ENCODE data around the gene DNASE1L1.

The DNASE1L1 gene

DNA sequence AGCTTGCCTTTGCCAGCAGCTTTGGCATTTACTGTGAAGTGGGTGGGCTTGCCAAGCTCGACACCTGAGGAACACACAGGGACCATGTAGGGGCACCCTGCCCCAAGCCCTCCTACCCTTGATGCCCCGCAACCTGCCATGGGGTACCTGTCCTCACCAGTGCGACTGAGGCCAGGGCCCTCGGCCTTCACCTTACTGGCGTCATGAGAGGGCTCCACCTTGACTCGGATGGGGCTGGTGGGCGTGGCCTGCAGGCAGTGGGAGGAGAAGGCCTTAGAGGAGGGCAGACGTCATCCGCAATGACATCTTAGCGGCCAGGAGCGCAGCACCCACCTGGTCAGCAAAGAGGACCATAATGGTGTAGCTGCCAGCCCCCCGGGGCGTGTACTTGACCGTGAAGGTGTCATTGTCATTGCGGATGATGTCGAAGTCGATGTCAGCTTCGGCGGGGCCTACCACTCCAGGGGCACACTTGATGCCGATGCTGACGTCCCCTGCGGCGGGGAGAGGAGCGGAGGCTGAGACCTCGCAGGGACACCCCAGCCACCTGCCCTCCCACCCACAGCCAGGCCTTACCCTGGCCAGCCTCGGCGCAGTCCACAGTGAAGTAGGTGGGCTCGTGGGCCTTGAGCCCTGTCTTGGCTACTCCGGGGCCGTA, 46.8 kb downstream of the DNASE1L1 start:
- peak overlapping the region; percentile 50 to 98 for H3K27ac ChIP-seq
- H3K36me3 ChIP-seq = peaks cover 93 to 98% (median 93%) of the 10 kb centered on the region in 3 donors
- H3K4me3 ChIP-seq = no peak overlapping the region
- H3K27me3 ChIP-seq = no peaks in the 10 kb centered on the region
- intact Hi-C loops (cut with DNase I; ENCODE audit: low total_unique reads) = no loop called here
- H3K9me3 ChIP-seq = no peaks in the 10 kb centered on the region
- no peak for DNase-seq
- H3K4me1 ChIP-seq = peaks cover 0 to 79% (median 33%) of the 10 kb centered on the region in 4 donors
- TF ChIP-seq, protein P1, sequence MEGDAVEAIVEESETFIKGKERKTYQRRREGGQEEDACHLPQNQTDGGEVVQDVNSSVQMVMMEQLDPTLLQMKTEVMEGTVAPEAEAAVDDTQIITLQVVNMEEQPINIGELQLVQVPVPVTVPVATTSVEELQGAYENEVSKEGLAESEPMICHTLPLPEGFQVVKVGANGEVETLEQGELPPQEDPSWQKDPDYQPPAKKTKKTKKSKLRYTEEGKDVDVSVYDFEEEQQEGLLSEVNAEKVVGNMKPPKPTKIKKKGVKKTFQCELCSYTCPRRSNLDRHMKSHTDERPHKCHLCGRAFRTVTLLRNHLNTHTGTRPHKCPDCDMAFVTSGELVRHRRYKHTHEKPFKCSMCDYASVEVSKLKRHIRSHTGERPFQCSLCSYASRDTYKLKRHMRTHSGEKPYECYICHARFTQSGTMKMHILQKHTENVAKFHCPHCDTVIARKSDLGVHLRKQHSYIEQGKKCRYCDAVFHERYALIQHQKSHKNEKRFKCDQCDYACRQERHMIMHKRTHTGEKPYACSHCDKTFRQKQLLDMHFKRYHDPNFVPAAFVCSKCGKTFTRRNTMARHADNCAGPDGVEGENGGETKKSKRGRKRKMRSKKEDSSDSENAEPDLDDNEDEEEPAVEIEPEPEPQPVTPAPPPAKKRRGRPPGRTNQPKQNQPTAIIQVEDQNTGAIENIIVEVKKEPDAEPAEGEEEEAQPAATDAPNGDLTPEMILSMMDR (IDR thresholded peaks at IDR 0.05) = no peak

- Histone ChIP-seq H3K36me3 (peaks cover 92 to 98% (median 93%) of the 10 kb centered on the region in 3 donors), H3K27ac (peak overlapping the region; percentile 55 to 65), H3K4me3 (no peak overlapping the region), H3K4me1 (peaks cover 0 to 66% (median 18%) of the 10 kb centered on the region in 4 donors), H3K27me3 (no peaks in the 10 kb centered on the region), H3K9me3 (no peaks in the 10 kb centered on the region)
- DNase-seq = no peak
- TF ChIP-seq, protein P1 (IDR thresholded peaks at IDR 0.05) = no peak
- intact Hi-C loops (cut with DNase I; ENCODE audit: low total_unique reads) = no loop called here
Observed at GRCh38 chrX:154360155-154360713, 48.8 kb downstream of the DNASE1L1 start.

- intact Hi-C loops (cut with DNase I; ENCODE audit: low total_unique reads) = no loop called here
- no peak for DNase-seq
- Histone ChIP-seq H3K4me1 (peaks cover 0 to 59% (median 17%) of the 10 kb centered on the region in 4 donors), H3K9me3 (no peaks in the 10 kb centered on the region), H3K4me3 (no peak overlapping the region), H3K36me3 (peaks cover 92 to 98% (median 93%) of the 10 kb centered on the region in 3 donors), H3K27me3 (no peaks in the 10 kb centered on the region), H3K27ac (peak overlapping the region; percentile 55 to 65)
- TF ChIP-seq, protein P1 (IDR thresholded peaks at IDR 0.05) = no peak
Observed at GRCh38 chrX:154359362-154360154, 49.5 kb downstream of the DNASE1L1 start.

DNA sequence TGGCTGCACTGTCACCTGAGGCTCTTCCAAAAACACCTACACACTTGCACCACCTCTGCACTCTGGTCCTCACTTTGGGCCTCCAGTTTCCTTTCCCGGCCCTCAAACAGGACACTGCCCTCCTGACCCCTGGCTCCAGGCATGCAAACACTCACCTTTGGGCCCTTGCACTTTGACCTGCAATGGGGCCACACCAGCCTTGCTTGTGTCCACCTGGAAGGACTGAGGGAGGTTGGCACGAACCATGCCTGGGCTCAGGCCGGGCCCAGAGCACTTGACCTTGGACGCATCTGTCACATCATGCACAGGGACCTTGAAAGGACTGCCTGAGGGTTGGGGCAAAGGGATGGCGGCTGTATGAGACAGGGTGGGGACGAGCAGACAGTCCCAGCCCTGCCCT, 50.2 kb downstream of the DNASE1L1 start:
- peaks cover 0 to 58% (median 15%) of the 10 kb centered on the region in 4 donors for H3K4me1 ChIP-seq
- peaks cover 93 to 98% (median 95%) of the 10 kb centered on the region in 3 donors for H3K36me3 ChIP-seq
- peak overlapping the region; percentile 55 to 65 for H3K27ac ChIP-seq
- intact Hi-C loops (cut with DNase I; ENCODE audit: low total_unique reads) = no loop called here
- DNase-seq = no peak
- no peaks in the 10 kb centered on the region for H3K9me3 ChIP-seq
- no peak overlapping the region for H3K4me3 ChIP-seq
- TF ChIP-seq, protein P1 (IDR thresholded peaks at IDR 0.05) = no peak
- H3K27me3 ChIP-seq = no peaks in the 10 kb centered on the region

GRCh38 chrX:154358011-154358410, 51.0 kb downstream of the DNASE1L1 start:
- Histone ChIP-seq H3K27me3 (no peaks in the 10 kb centered on the region), H3K9me3 (no peaks in the 10 kb centered on the region), H3K4me1 (peaks cover 0 to 55% (median 15%) of the 10 kb centered on the region in 4 donors), H3K36me3 (peaks cover 95 to 98% (median 97%) of the 10 kb centered on the region in 3 donors), H3K4me3 (no peak overlapping the region), H3K27ac (peak overlapping the region; percentile 37 to 65)
- TF ChIP-seq, protein P1 (IDR thresholded peaks at IDR 0.05) = no peak
- DNase-seq = no peak
- intact Hi-C loops (cut with DNase I; ENCODE audit: low total_unique reads) = no loop called here

Measured in tibial artery (tissue), 4 donors.